ENCODE data around the gene COX8A.
A peak's percentile ranks its signal among the peaks of the same experiment; 100 is the strongest.

COX8A gene

GRCh38 chr11:64004590-64004984 is 30.2 kb downstream of the COX8A start:
- no peak for DNase-seq

GRCh38 chr11:64005691-64006090 is 31.3 kb downstream of the COX8A start:
- DNase-seq = no peak

GRCh38 chr11:64006398-64006797 is 32.0 kb downstream of the COX8A start:
- DNase-seq = no peak

- peak; percentile 60 for DNase-seq
Measured at GRCh38 chr11:64007160-64007628, 32.8 kb downstream of the COX8A start.

- peak; percentile 97 for DNase-seq
Measured at GRCh38 chr11:64007629-64008282, 33.3 kb downstream of the COX8A start.

- no peak for DNase-seq
Measured at GRCh38 chr11:64008283-64008913, 34.0 kb downstream of the COX8A start.

GRCh38 chr11:64008914-64009633 is 34.7 kb downstream of the COX8A start:
- DNase-seq = no peak

GRCh38 chr11:64009710-64010109 is 35.3 kb downstream of the COX8A start:
- no peak for DNase-seq

GRCh38 chr11:64010783-64011182 is 36.4 kb downstream of the COX8A start:
- DNase-seq = no peak

GRCh38 chr11:64011371-64011770 is 37.0 kb downstream of the COX8A start:
- no peak for DNase-seq

- DNase-seq = no peak
Measured at GRCh38 chr11:64013141-64013896, 38.9 kb downstream of the COX8A start.

- DNase-seq = no peak
Measured at GRCh38 chr11:64014356-64014755, 39.9 kb downstream of the COX8A start.

GRCh38 chr11:64015510-64015909 is 41.1 kb downstream of the COX8A start:
- no peak for DNase-seq

- no peak for DNase-seq
Measured at GRCh38 chr11:64015935-64016845, 41.8 kb downstream of the COX8A start.

- no peak for DNase-seq
Measured at GRCh38 chr11:64017945-64018224, 43.5 kb downstream of the COX8A start.

- no peak for DNase-seq
Measured at GRCh38 chr11:64018310-64018709, 43.9 kb downstream of the COX8A start.

GRCh38 chr11:64019106-64020037 is 45.0 kb downstream of the COX8A start:
- no peak for DNase-seq

- no peak for DNase-seq
Measured at GRCh38 chr11:64020976-64021756, 46.7 kb downstream of the COX8A start.

GRCh38 chr11:64021757-64022093 is 47.3 kb downstream of the COX8A start:
- no peak for DNase-seq

GRCh38 chr11:64022125-64022784 is 47.8 kb downstream of the COX8A start:
- no peak for DNase-seq
